Testis (tissue), 2 donors: ENCODE measurements around the gene GLIS1.

Source experiments
- POLR2A ChIP-seq: fragments of 450-650 bp; IDR thresholded peaks from one replicate; pipeline ENCODE4 v1.6.1; 2017; ENCODE audit warnings: antibody characterized with exemption, mild to moderate bottlenecking, moderate library complexity
- TF ChIP-seq, protein P1 (sequence below), 3 experiments: fragments of 450-650 bp in 2 of 3; fragments of 200-600 bp in 1 of 3; sonication (generic) in 1 of 3; IDR thresholded peaks; one replicate each; pipeline ENCODE4 v1.5.1; 2016 to 2019; ENCODE audit warnings: antibody characterized with exemption in 3 of 3, mild to moderate bottlenecking in 2 of 3, moderate library complexity in 1 of 3

DNA sequence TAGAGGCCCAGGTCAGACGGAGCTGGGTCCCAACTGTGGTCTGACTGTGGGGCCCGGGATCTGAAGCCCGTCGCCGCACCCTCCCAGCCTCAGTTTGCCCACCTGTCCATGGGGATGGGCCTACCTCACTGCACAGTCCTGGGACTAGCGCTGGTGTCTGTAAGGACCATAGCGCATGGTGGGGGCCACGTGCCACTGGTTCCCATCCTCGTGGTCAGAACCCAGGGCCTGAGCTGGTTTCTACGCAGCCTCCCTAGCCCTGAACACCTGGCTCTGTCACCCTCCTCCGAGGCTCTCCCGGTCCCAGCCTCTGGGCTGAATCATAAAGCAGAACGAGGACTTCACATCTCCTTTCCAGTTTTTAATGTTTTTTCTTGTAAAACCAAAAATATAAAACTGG, 233.1 kb downstream of the GLIS1 start:
- TF ChIP-seq, protein P1, sequence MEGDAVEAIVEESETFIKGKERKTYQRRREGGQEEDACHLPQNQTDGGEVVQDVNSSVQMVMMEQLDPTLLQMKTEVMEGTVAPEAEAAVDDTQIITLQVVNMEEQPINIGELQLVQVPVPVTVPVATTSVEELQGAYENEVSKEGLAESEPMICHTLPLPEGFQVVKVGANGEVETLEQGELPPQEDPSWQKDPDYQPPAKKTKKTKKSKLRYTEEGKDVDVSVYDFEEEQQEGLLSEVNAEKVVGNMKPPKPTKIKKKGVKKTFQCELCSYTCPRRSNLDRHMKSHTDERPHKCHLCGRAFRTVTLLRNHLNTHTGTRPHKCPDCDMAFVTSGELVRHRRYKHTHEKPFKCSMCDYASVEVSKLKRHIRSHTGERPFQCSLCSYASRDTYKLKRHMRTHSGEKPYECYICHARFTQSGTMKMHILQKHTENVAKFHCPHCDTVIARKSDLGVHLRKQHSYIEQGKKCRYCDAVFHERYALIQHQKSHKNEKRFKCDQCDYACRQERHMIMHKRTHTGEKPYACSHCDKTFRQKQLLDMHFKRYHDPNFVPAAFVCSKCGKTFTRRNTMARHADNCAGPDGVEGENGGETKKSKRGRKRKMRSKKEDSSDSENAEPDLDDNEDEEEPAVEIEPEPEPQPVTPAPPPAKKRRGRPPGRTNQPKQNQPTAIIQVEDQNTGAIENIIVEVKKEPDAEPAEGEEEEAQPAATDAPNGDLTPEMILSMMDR (IDR thresholded peaks at IDR 0.05) = no peak
- no peak for TF ChIP-seq POLR2A
